ENCODE data around the gene ARHGAP24. TPM values are rescaled to one million over a fixed set of nuclear protein-coding genes. Genes with fewer than 3 reads are reported as not detected.

The ARHGAP24 gene
- total RNA-seq, 1 experiment from 2014 or later: 1.3 TPM

DNA sequence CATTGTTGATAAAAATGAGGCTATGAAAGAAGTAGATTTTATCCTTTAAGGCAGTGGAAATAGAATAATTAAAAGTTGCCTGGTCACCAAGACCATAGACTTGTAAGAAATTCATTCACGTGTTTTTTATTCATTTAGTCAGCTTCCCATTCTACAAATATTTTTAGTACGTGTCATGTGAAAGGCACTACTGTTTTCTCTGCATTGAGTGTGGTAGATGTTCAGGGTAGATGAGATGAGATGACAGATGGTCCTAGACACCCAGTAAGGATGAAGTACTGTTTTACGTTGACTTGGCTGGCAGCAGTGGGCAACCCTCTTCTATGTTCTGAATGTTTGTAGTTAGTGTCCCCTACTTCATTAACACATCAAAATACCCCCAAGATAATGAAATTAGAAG lies 228.1 kb downstream of the ARHGAP24 start (continued):
- no peak for TF ChIP-seq FOSL1 (IDR thresholded peaks at IDR 0.05; ENCODE audit: low read depth)
- TF ChIP-seq EZH2 (IDR thresholded peaks at IDR 0.05): no peak
- TF ChIP-seq ELF1 (IDR thresholded peaks at IDR 0.05; ENCODE audit: borderline replicate concordance, low read depth): no peak
- TF ChIP-seq SP1 (IDR thresholded peaks at IDR 0.05; ENCODE audit: low read depth): no peak
- TF ChIP-seq, protein P1, sequence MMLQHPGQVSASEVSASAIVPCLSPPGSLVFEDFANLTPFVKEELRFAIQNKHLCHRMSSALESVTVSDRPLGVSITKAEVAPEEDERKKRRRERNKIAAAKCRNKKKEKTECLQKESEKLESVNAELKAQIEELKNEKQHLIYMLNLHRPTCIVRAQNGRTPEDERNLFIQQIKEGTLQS (IDR thresholded peaks at IDR 0.05): no peak
- TF ChIP-seq ZFX (IDR thresholded peaks at IDR 0.05): no peak
- TF ChIP-seq JUND (IDR thresholded peaks at IDR 0.05): no peak
- TF ChIP-seq RAD21 (IDR thresholded peaks at IDR 0.05; ENCODE audit: low read depth): no peak
- TF ChIP-seq, protein P2, sequence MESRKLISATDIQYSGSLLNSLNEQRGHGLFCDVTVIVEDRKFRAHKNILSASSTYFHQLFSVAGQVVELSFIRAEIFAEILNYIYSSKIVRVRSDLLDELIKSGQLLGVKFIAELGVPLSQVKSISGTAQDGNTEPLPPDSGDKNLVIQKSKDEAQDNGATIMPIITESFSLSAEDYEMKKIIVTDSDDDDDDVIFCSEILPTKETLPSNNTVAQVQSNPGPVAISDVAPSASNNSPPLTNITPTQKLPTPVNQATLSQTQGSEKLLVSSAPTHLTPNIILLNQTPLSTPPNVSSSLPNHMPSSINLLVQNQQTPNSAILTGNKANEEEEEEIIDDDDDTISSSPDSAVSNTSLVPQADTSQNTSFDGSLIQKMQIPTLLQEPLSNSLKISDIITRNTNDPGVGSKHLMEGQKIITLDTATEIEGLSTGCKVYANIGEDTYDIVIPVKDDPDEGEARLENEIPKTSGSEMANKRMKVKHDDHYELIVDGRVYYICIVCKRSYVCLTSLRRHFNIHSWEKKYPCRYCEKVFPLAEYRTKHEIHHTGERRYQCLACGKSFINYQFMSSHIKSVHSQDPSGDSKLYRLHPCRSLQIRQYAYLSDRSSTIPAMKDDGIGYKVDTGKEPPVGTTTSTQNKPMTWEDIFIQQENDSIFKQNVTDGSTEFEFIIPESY (IDR thresholded peaks at IDR 0.05; ENCODE audit: extremely low read depth, insufficient replicate concordance, low read length): no peak

DNA sequence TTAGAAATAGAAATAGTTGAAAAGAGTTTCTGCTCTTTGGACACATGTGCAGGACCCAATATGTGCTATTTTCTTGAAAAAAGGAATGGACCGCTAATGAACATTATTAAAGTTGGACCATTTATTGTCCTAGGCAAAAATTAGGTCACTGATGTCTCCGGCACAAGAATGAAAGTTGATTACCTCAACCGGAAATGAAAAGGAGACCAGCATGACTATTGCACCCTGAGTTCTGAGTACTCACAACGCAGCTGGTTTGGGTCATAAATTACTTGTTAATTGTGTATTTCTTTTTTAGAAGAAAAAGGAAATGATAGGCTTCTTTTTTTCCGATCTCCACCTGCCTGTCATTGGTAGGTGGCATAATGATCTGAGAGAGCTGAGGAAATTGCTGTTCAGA lies 232.7 kb downstream of the ARHGAP24 start:
- RAD21 ChIA-PET (ENCODE audit: low non-redundant PET in 1 of 2, low total read pairs in 2 of 2, uncharacterized antibody in 2 of 2, unreplicated experiment in 2 of 2): no interaction called here
- no peak overlapping the region for H3K27ac ChIP-seq (ENCODE audit: low read depth, low read length)
- H3K9me3 ChIP-seq (ENCODE audit: control insufficient read depth in 1 of 2, insufficient read depth in 1 of 2, low read depth in 1 of 2, low read length in 2 of 2): no peaks in the 10 kb centered on the region
- intact Hi-C loops (cut with micrococcal nuclease): no loop called here
- H3K4me3 ChIP-seq (replicated peaks in 1 of 2; ENCODE audit: low read depth in 1 of 2, low read length in 2 of 2): no peak overlapping the region
- no peak overlapping the region for H2AFZ ChIP-seq (ENCODE audit: low read depth, low read length, poor library complexity, severe bottlenecking)
- H3K36me3 ChIP-seq (ENCODE audit: control insufficient read depth in 1 of 2, insufficient read depth in 2 of 2, low read length in 2 of 2): no peaks in the 10 kb centered on the region
- no peaks in the 10 kb centered on the region for H4K20me1 ChIP-seq (ENCODE audit: insufficient read depth)
- ATAC-seq (no peak), DNase-seq (ENCODE audit: low read depth, low spot score) (no peak)
- no peaks in the 10 kb centered on the region for H3K4me1 ChIP-seq (ENCODE audit: control insufficient read depth in 1 of 2, insufficient read depth in 2 of 2, low read length in 2 of 2)
- H3K9ac ChIP-seq (ENCODE audit: low read length): no peak overlapping the region
- TF ChIP-seq, protein P1 (IDR thresholded peaks at IDR 0.05): no peak
- no peak for TF ChIP-seq RAD21 (IDR thresholded peaks at IDR 0.05; ENCODE audit: low read depth)
- no peaks in the 10 kb centered on the region for H3K9me2 ChIP-seq (ENCODE audit: insufficient read depth)
- BruUV-seq (replicated peaks): no TSS peak
- H3K27me3 ChIP-seq (ENCODE audit: insufficient read depth, low read length): no peaks in the 10 kb centered on the region
- CTCF ChIA-PET: no interaction called here
- no peaks in the 10 kb centered on the region for H3K79me2 ChIP-seq (ENCODE audit: insufficient read depth, low read length)
- POLR2A ChIA-PET: no interaction called here
- H3K4me2 ChIP-seq (ENCODE audit: low read length): no peak overlapping the region
